Measurements from ENCODE around the gene PHKG1. TPM values are rescaled to one million over a fixed set of nuclear protein-coding genes. Genes with fewer than 3 reads are reported as not detected.

PHKG1 gene
- total and polyA plus RNA-seq, 7 donors, result 0.60 to 18.7 (median 4.7) TPM; not detected in 1

GRCh38 chr7:56030340-56030739 is 62.4 kb downstream of the PHKG1 start:
- Histone ChIP-seq H3K27ac (no peak overlapping the region), H3K27me3 (no peaks in the 10 kb centered on the region), H3K4me3 (no peak overlapping the region), H3K9me3 (no peaks in the 10 kb centered on the region), H3K4me1 (peaks cover 0 to 9% (median 4%) of the 10 kb centered on the region in 4 donors), H3K36me3 (peaks cover 0 to 6% (median 0%) of the 10 kb centered on the region in 4 donors)
- intact Hi-C loops (cut with DNase I), result no loop called here
- WGBS, 2 donors, result 94 to 96% methylated on average over 8 of the region's 8 CpGs
- TF ChIP-seq POLR2A (IDR thresholded peaks at IDR 0.05) (no peak), CTCF (IDR thresholded peaks at IDR 0.05) (no peak), EP300 (IDR thresholded peaks at IDR 0.05) (no peak), POLR2AphosphoS5 (IDR thresholded peaks at IDR 0.05) (no peak)
- no peak for DNase-seq

Small RNAs within 50 kb of the gene (small RNA-seq; reads per million reads assigned to genes)
- gene SNORA15 (0 reads per million in 3 donors), gene SNORA22B (0 reads per million in 3 donors)

Other genes starting within 250 kb of the PHKG1 start
- gene SEPTIN14, start 230.2 kb downstream of the PHKG1 start, total RNA-seq, result not detected
- not detected for gene SEPTIN14, start 230.2 kb downstream of the PHKG1 start, polyA plus RNA-seq
- gene ZNF713, start 205.5 kb downstream of the PHKG1 start, total RNA-seq, result 1 to 10 TPM; 2.2 to 6.6 (median 2.5) TPM
- 1 to 10 TPM in 2 of 3 donors, under 1 TPM in 1; 0.69 to 1.2 (median 1.2) TPM for gene ZNF713, start 205.5 kb downstream of the PHKG1 start, polyA plus RNA-seq
- 10 to 100 TPM in 3 of 4 donors, 1 to 10 TPM in 1; 9.7 to 15.6 (median 12.5) TPM for gene MRPS17, start 141.1 kb downstream of the PHKG1 start, total RNA-seq
- 10 to 100 TPM; 13.2 to 17.1 (median 16.9) TPM for gene MRPS17, start 141.1 kb downstream of the PHKG1 start, polyA plus RNA-seq
- 100 to 1,000 TPM; 101 to 158 (median 134) TPM for gene NIPSNAP2, start 128.4 kb downstream of the PHKG1 start, total RNA-seq
- gene NIPSNAP2, start 128.4 kb downstream of the PHKG1 start, polyA plus RNA-seq, result 100 to 1,000 TPM in 1 of 3 donors, 10 to 100 TPM in 2; 39.6 to 116 (median 77.5) TPM
- gene PSPH, start 41.5 kb downstream of the PHKG1 start, total RNA-seq, result 10 to 100 TPM in 2 of 4 donors, 1 to 10 TPM in 2; 7.2 to 18.8 (median 9.9) TPM
- gene PSPH, start 41.5 kb downstream of the PHKG1 start, polyA plus RNA-seq, result 10 to 100 TPM in 1 of 3 donors, 1 to 10 TPM in 2; 7.2 to 15.1 (median 7.2) TPM
- 10 to 100 TPM; 67.0 to 93.1 (median 88.5) TPM for gene CCT6A, start 41.2 kb downstream of the PHKG1 start, total RNA-seq
- 100 to 1,000 TPM in 1 of 3 donors, 10 to 100 TPM in 2; 52.9 to 114 (median 72.4) TPM for gene CCT6A, start 41.2 kb downstream of the PHKG1 start, polyA plus RNA-seq
- gene SUMF2, start 28.7 kb downstream of the PHKG1 start, total RNA-seq, result 100 to 1,000 TPM in 2 of 4 donors, 10 to 100 TPM in 2; 87.5 to 107 (median 96.3) TPM
- 10 to 100 TPM; 24.6 to 93.4 (median 38.8) TPM for gene SUMF2, start 28.7 kb downstream of the PHKG1 start, polyA plus RNA-seq
- gene CHCHD2, start 13.5 kb upstream of the PHKG1 start, total RNA-seq, result 100 to 1,000 TPM; 315 to 508 (median 451) TPM
- 100 to 1,000 TPM; 636 to 769 (median 665) TPM for gene CHCHD2, start 13.5 kb upstream of the PHKG1 start, polyA plus RNA-seq
- gene NUPR2, start 23.5 kb upstream of the PHKG1 start, total RNA-seq, result not detected
- gene NUPR2, start 23.5 kb upstream of the PHKG1 start, polyA plus RNA-seq, result 1 to 10 TPM; 1.8 to 6.0 (median 2.9) TPM